GM19463 (cell line): ENCODE measurements around the gene MEAF6.

ENCODE experiments used
- ATAC-seq: cut with Tn5 transposase; IDR thresholded peaks from one replicate; pipeline ENCODE4 v1.9.1; 2021; ENCODE audit warnings: mild to moderate bottlenecking, moderate library complexity; ENCODE audit not compliant: unreplicated experiment

The MEAF6 gene

GRCh38 chr1:37485902-37486679, 28.5 kb downstream of the MEAF6 start:
- ATAC-seq: no peak

- ATAC-seq: no peak
These were observed 30.1 kb downstream of the MEAF6 start for GRCh38 chr1:37484325-37485051.

GRCh38 chr1:37483785-37484184, 30.8 kb downstream of the MEAF6 start:
- ATAC-seq: no peak

- ATAC-seq: no peak
These were observed 31.5 kb downstream of the MEAF6 start for GRCh38 chr1:37482796-37483744.

- ATAC-seq: no peak
These were observed 32.4 kb downstream of the MEAF6 start for GRCh38 chr1:37482004-37482785.

GRCh38 chr1:37481289-37482003, 33.1 kb downstream of the MEAF6 start:
- no peak for ATAC-seq

- no peak for ATAC-seq
These were observed 33.8 kb downstream of the MEAF6 start for GRCh38 chr1:37480581-37481288.

- no peak for ATAC-seq
These were observed 34.5 kb downstream of the MEAF6 start for GRCh38 chr1:37480125-37480466.

GRCh38 chr1:37479255-37480124, 35.1 kb downstream of the MEAF6 start:
- peak; percentile 49 for ATAC-seq

- ATAC-seq: no peak
These were observed 35.7 kb downstream of the MEAF6 start for GRCh38 chr1:37478890-37479254.

GRCh38 chr1:37478451-37478881, 36.1 kb downstream of the MEAF6 start:
- ATAC-seq: no peak

- ATAC-seq: no peak
These were observed 36.6 kb downstream of the MEAF6 start for GRCh38 chr1:37477946-37478345.

- ATAC-seq: peak; percentile 46
These were observed 37.2 kb downstream of the MEAF6 start for GRCh38 chr1:37477198-37477931.

GRCh38 chr1:37476460-37477197, 37.9 kb downstream of the MEAF6 start:
- no peak for ATAC-seq

- ATAC-seq: no peak
These were observed 38.5 kb downstream of the MEAF6 start for GRCh38 chr1:37476087-37476452.

- ATAC-seq: no peak
These were observed 39.0 kb downstream of the MEAF6 start for GRCh38 chr1:37475380-37476086.
